HepG2 (cell line): ENCODE measurements around the gene ABTB2. TPM values are rescaled to one million over a fixed set of nuclear protein-coding genes. Genes with fewer than 3 reads are reported as not detected.

Experiments used
- ADNP ChIP-seq: sonication (generic); formaldehyde crosslinking; IDR thresholded peaks from 2 replicates; pipeline ENCODE4 v1.4.0; 2020; ENCODE audit warnings: missing genetic modification reagents
- FOSL1 ChIP-seq: sonication (generic); formaldehyde crosslinking; IDR thresholded peaks from 2 replicates; pipeline ENCODE4 v1.9.0; 2021; ENCODE audit warnings: missing genetic modification reagents, borderline replicate concordance
- FOXK1 ChIP-seq: sonication (generic); formaldehyde crosslinking; IDR thresholded peaks from 2 replicates; pipeline ENCODE4 v1.4.0; 2020; ENCODE audit warnings: low read depth, missing genetic modification reagents, borderline replicate concordance
- GMEB2 ChIP-seq: IDR thresholded peaks from 2 replicates; pipeline ENCODE4 v1.6.1; 2016; ENCODE audit warnings: missing biosample characterization, missing genetic modification reagents, low read depth
- LRRFIP1 ChIP-seq: sonication (generic); formaldehyde crosslinking; conservative IDR thresholded peaks from 2 replicates; pipeline ENCODE4 v1.4.0; 2020; ENCODE audit warnings: missing genetic modification reagents
- MED13 ChIP-seq: sonication (generic); formaldehyde crosslinking; IDR thresholded peaks from 2 replicates; pipeline ENCODE4 v1.5.0; 2020; ENCODE audit warnings: missing genetic modification reagents
- MXI1 ChIP-seq: IDR thresholded peaks from 3 replicates; pipeline ENCODE4 v1.6.1; 2012; ENCODE audit warnings: low read depth, low read length, inconsistent platforms, borderline replicate concordance
- NCOA2 ChIP-seq: sonication (generic); formaldehyde crosslinking; IDR thresholded peaks from 2 replicates; pipeline ENCODE4 v1.8.0; 2022; ENCODE audit warnings: inconsistent platforms
- SETDB1 ChIP-seq: sonication (generic); formaldehyde crosslinking; IDR thresholded peaks from 2 replicates; pipeline ENCODE4 v1.5.1; 2020; ENCODE audit warnings: missing genetic modification reagents, mild to moderate bottlenecking, borderline replicate concordance
- SNAPC2 ChIP-seq: sonication (generic); formaldehyde crosslinking; IDR thresholded peaks from 2 replicates; pipeline ENCODE4 v1.8.1; 2022; ENCODE audit warnings: mild to moderate bottlenecking, missing genetic modification reagents
- SP2 ChIP-seq: sonication (generic); formaldehyde crosslinking; IDR thresholded peaks from 2 replicates; pipeline ENCODE4 v1.5.1; 2020; ENCODE audit warnings: mild to moderate bottlenecking, missing genetic modification reagents
- ZBTB20 ChIP-seq: sonication (generic); formaldehyde crosslinking; IDR thresholded peaks from 2 replicates; pipeline ENCODE4 v1.8.1; 2023; ENCODE audit warnings: missing genetic modification reagents, low read depth, mild to moderate bottlenecking, borderline replicate concordance
- ZEB1 ChIP-seq: IDR thresholded peaks from 2 replicates; pipeline ENCODE4 v1.6.1; 2012; ENCODE audit warnings: mild to moderate bottlenecking, low read depth, inconsistent platforms; ENCODE audit not compliant: insufficient replicate concordance
- ZFP1 ChIP-seq: IDR thresholded peaks from 2 replicates; pipeline ENCODE4 v1.6.1; 2016
- ZNF101 ChIP-seq: sonication (generic); formaldehyde crosslinking; IDR thresholded peaks from 2 replicates; pipeline ENCODE4 v1.4.0; 2020; ENCODE audit warnings: mild to moderate bottlenecking, low read depth, missing genetic modification reagents, borderline replicate concordance
- ZNF44 ChIP-seq: sonication (generic); formaldehyde crosslinking; IDR thresholded peaks from 2 replicates; pipeline ENCODE4 v1.5.1; 2020; ENCODE audit warnings: mild to moderate bottlenecking, missing genetic modification reagents
- ZNF629 ChIP-seq: sonication (generic); formaldehyde crosslinking; conservative IDR thresholded peaks from 2 replicates; pipeline ENCODE4 v1.5.0; 2020; ENCODE audit warnings: missing genetic modification reagents
- ZNF878 ChIP-seq: sonication (generic); formaldehyde crosslinking; IDR thresholded peaks from 2 replicates; pipeline ENCODE4 v1.8.1; 2023; ENCODE audit warnings: mild to moderate bottlenecking, missing genetic modification reagents, moderate library complexity
- ZSCAN20 ChIP-seq: sonication (generic); formaldehyde crosslinking; IDR thresholded peaks from 2 replicates; pipeline ENCODE4 v1.4.0; 2020; ENCODE audit warnings: missing genetic modification reagents, mild to moderate bottlenecking, borderline replicate concordance
- polyA plus RNA-seq, 8 experiments: library from polyadenylated mRNA; depleted of rRNA in 3 of 8; stranded (reverse) in 7 of 8; unstranded in 1 of 8; fragments of >200 nt; fragmentation: Illumina TruSeq in 4 of 8; extraction: Trizol in 4 of 8; gene quantifications; 2 replicates each; pipeline versions ENCODE4 v1.2.1 to v1.2.3, GENCODE V29; 2011 to 2016; ENCODE audit warnings: low read depth in 4 of 8, missing spikeins in 1 of 8, mixed read lengths in 1 of 8; ENCODE audit not compliant: insufficient read depth in 1 of 8
- total RNA-seq, 5 experiments: library from RNA; depleted of rRNA; stranded (reverse); fragments of >200 nt; fragmentation: Illumina TruSeq; extraction: Trizol; gene quantifications; 2 replicates each; pipeline ENCODE4 v1.2.3, GENCODE V29; 2016; ENCODE audit warnings: low read depth in 1 of 5
- TF ChIP-seq, protein P1 (sequence below): sonication (generic); formaldehyde crosslinking; IDR thresholded peaks from 2 replicates; pipeline ENCODE4 v1.4.0; 2020; ENCODE audit warnings: missing genetic modification reagents
- TF ChIP-seq, protein P2 (sequence below): sonication (generic); formaldehyde crosslinking; IDR thresholded peaks from 2 replicates; pipeline ENCODE4 v1.4.0; 2020; ENCODE audit warnings: missing genetic modification reagents, borderline replicate concordance

Gene ABTB2
- total and polyA plus RNA-seq, 2 of the 13 experiments (the other 11 are each of a cell fraction or from before 2014, with no cell fraction given): 5.1 to 15.4 TPM

GRCh38 chr11:34358728-34359547 is 1.1 kb upstream of the ABTB2 start (continued):
- TF ChIP-seq SNAPC2 (CRISPR knock-in tag) (0 out of 2 replicates have a peak, but pooled peaks have one; percentile 12), SETDB1 (CRISPR knock-in tag) (no peak), LRRFIP1 (CRISPR knock-in tag) (no peak), MXI1 (peak; percentile 68; the same call in 1 of the 3 replicates), ZNF878 (CRISPR knock-in tag) (peak; percentile 76; the same call in 1 of the 2 replicates), FOXK1 (CRISPR knock-in tag) (no peak), ZNF44 (CRISPR knock-in tag) (0 out of 2 replicates have a peak, but pooled peaks have one; percentile 39), FOSL1 (CRISPR knock-in tag) (no peak), ADNP (CRISPR knock-in tag) (no peak), ZBTB20 (CRISPR knock-in tag) (peak; percentile 36; the same call in 1 of the 2 replicates), ZSCAN20 (no peak), ZFP1 (CRISPR knock-in tag) (no peak; the same call in 1 of the 2 replicates), ZEB1 (peak; percentile 76), SP2 (CRISPR knock-in tag) (no peak), GMEB2 (CRISPR knock-in tag) (no peak), ZNF629 (CRISPR knock-in tag) (peak; percentile 32), ZNF101 (CRISPR knock-in tag) (no peak), MED13 (CRISPR knock-in tag) (no peak), NCOA2 (CRISPR knock-in tag) (peak; percentile 25; the same call in 1 of the 2 replicates)
- TF ChIP-seq, protein P1, sequence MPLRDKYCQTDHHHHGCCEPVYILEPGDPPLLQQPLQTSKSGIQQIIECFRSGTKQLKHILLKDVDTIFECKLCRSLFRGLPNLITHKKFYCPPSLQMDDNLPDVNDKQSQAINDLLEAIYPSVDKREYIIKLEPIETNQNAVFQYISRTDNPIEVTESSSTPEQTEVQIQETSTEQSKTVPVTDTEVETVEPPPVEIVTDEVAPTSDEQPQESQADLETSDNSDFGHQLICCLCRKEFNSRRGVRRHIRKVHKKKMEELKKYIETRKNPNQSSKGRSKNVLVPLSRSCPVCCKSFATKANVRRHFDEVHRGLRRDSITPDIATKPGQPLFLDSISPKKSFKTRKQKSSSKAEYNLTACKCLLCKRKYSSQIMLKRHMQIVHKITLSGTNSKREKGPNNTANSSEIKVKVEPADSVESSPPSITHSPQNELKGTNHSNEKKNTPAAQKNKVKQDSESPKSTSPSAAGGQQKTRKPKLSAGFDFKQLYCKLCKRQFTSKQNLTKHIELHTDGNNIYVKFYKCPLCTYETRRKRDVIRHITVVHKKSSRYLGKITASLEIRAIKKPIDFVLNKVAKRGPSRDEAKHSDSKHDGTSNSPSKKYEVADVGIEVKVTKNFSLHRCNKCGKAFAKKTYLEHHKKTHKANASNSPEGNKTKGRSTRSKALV: peak; percentile 49; the same call in 1 of the 2 replicates
- TF ChIP-seq, protein P2, sequence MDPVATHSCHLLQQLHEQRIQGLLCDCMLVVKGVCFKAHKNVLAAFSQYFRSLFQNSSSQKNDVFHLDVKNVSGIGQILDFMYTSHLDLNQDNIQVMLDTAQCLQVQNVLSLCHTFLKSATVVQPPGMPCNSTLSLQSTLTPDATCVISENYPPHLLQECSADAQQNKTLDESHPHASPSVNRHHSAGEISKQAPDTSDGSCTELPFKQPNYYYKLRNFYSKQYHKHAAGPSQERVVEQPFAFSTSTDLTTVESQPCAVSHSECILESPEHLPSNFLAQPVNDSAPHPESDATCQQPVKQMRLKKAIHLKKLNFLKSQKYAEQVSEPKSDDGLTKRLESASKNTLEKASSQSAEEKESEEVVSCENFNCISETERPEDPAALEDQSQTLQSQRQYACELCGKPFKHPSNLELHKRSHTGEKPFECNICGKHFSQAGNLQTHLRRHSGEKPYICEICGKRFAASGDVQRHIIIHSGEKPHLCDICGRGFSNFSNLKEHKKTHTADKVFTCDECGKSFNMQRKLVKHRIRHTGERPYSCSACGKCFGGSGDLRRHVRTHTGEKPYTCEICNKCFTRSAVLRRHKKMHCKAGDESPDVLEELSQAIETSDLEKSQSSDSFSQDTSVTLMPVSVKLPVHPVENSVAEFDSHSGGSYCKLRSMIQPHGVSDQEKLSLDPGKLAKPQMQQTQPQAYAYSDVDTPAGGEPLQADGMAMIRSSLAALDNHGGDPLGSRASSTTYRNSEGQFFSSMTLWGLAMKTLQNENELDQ (CRISPR knock-in tag): no peak
